Right lobe of liver (tissue), 6 donors: ENCODE measurements around the gene LITAF. TPM values are rescaled to one million over a fixed set of nuclear protein-coding genes. Genes with fewer than 3 reads are reported as not detected.

Experiments used
- ATAC-seq, 4 donors: fragments of 200-7000 bp; cut with Tn5 transposase; one replicate each; pipeline ENCODE4 v1.9.1; 2020; ENCODE audit warnings: mild to moderate bottlenecking in 4 of 4, moderate library complexity in 4 of 4
- DNase-seq, 3 donors: peaks; one replicate each; pipeline ENCODE4 v3.0.0-alpha.2; 2020
- H3K27ac ChIP-seq, 3 donors: fragments of 200-600 bp; one replicate each; pipeline ENCODE4 v1.8.0; 2022
- H3K27me3 ChIP-seq, 2 donors: fragments of 200-600 bp; one replicate each; pipeline ENCODE4 v1.8.0; 2022
- H3K36me3 ChIP-seq, 4 donors: fragments of 200-600 bp; sonication (generic) in 1 of 4; one replicate each; pipeline versions ENCODE4 v1.5.1 to v1.8.0; 2017 to 2022; ENCODE audit warnings: control low read depth in 1 of 4
- H3K4me1 ChIP-seq, 4 donors: fragments of 200-600 bp; sonication (generic) in 1 of 4; one replicate each; pipeline versions ENCODE4 v1.5.1 to v1.8.0; 2017 to 2022; ENCODE audit warnings: control low read depth in 1 of 4
- H3K4me3 ChIP-seq, 3 donors: fragments of 200-600 bp; one replicate each; pipeline ENCODE4 v1.8.0; 2022
- H3K9me3 ChIP-seq, 4 donors: fragments of 200-600 bp; sonication (generic) in 1 of 4; one replicate each; pipeline versions ENCODE4 v1.5.1 to v1.8.0; 2017 to 2022; ENCODE audit warnings: control low read depth in 1 of 4
- CTCF ChIP-seq, 4 donors: fragments of 200-600 bp in 3 of 4; fragments of 450-650 bp in 1 of 4; IDR thresholded peaks; one replicate each; pipeline versions ENCODE4 v1.5.1 to v1.8.0; 2016 to 2022; ENCODE audit warnings: antibody characterized with exemption in 4 of 4, mild to moderate bottlenecking in 2 of 4
- POLR2A ChIP-seq: fragments of 450-650 bp; IDR thresholded peaks from one replicate; pipeline ENCODE4 v1.6.1; 2017; ENCODE audit warnings: antibody characterized with exemption, mild to moderate bottlenecking
- WGBS: methylation state at CpG from one replicate; pipeline ENCODE4 v1.1.6; 2018; ENCODE audit warnings: low coverage, low lambda C conversion rate; ENCODE audit not compliant: insufficient coverage; ENCODE audit errors: missing lambda C conversion rate; 5-methylcytosine and 5-hydroxymethylcytosine counted together
- intact Hi-C, 2 donors: fragments of 100-400 bp; cut with DNase I; formaldehyde crosslinking; loops; one replicate each; pipeline versions ENCODE4 v1.11.2 to v1.14.1; 2022
- total RNA-seq, 6 experiments: library from RNA; depleted of rRNA in 2 of 6; stranded (reverse); fragments of >200 nt in 2 of 6; fragmentation: NEBNext Ultra II Directional in 3 of 6; extraction: Animal tissue kit (Norgen Biotek cat#: 25700) in 3 of 6; gene quantifications; one replicate each; pipeline versions ENCODE4 v1.1.0 to v1.2.4, GENCODE V29; 2016 to 2023
- donor health status: DM: no; HTN: yes; CAD: no.
- donor health status: DM: no; HTN: no; CAD: no.
- donor health status: DM: no; HTN: no; CAD: no.
- donor health status: DM: no; HTN: yes; CAD: no.
- donor health status: DM: no; HTN: yes; CAD: no.

LITAF gene
- total RNA-seq, 6 experiments from 2014 or later = 43.7 to 148 (median 59.1) TPM

GRCh38 chr16:11551842-11552241 is 34.9 kb downstream of the LITAF start:
- no peaks in the 10 kb centered on the region for H3K9me3 ChIP-seq
- ATAC-seq (no peak), DNase-seq (peak in 1 of 3 donors; percentile 28)
- peak overlapping the region; percentile 27 to 97 (median 45) for H3K27ac ChIP-seq
- H3K36me3 ChIP-seq = peaks cover 7 to 28% (median 14%) of the 10 kb centered on the region in 4 donors
- no peaks in the 10 kb centered on the region for H3K27me3 ChIP-seq
- intact Hi-C loops = no loop called here
- 64% methylated on average over 3 of the region's 3 CpGs for WGBS
- peaks cover 0 to 30% (median 8%) of the 10 kb centered on the region in 4 donors for H3K4me1 ChIP-seq
- no peak overlapping the region for H3K4me3 ChIP-seq
- TF ChIP-seq POLR2A (no peak), CTCF (IDR thresholded peaks at IDR 0.05) (no peak)

- peak; percentile 27 to 64 (median 42) for ATAC-seq
- intact Hi-C loops = no loop called here
Observed at GRCh38 chr16:11550791-11551498, 35.8 kb downstream of the LITAF start.

GRCh38 chr16:11547118-11547916 is 39.4 kb downstream of the LITAF start:
- H3K9me3 ChIP-seq = no peaks in the 10 kb centered on the region
- peaks cover 7 to 21% (median 8%) of the 10 kb centered on the region in 4 donors for H3K36me3 ChIP-seq
- no peak overlapping the region for H3K27ac ChIP-seq
- intact Hi-C loops = no loop called here
- 92% methylated on average over 13 of the region's 13 CpGs for WGBS
- DNase-seq (no peak), ATAC-seq (no peak)
- TF ChIP-seq POLR2A (no peak), CTCF (IDR thresholded peaks at IDR 0.05) (no peak)
- H3K4me1 ChIP-seq = peaks cover 0 to 12% (median 4%) of the 10 kb centered on the region in 4 donors
- no peak overlapping the region for H3K4me3 ChIP-seq
- H3K27me3 ChIP-seq = no peaks in the 10 kb centered on the region

More at GRCh38 chr16:11550791-11551498, 35.8 kb downstream of the LITAF start:
- Histone ChIP-seq H3K4me3 (no peak overlapping the region), H3K27me3 (no peaks in the 10 kb centered on the region), H3K4me1 (peaks cover 0 to 30% (median 8%) of the 10 kb centered on the region in 4 donors), H3K36me3 (peaks cover 7 to 24% (median 12%) of the 10 kb centered on the region in 4 donors), H3K9me3 (no peaks in the 10 kb centered on the region), H3K27ac (peak overlapping the region; percentile 27 to 97 (median 45))
- DNase-seq = peak in 2 of 3 donors; percentile 59 to 60
- WGBS = 57% methylated on average over 13 of the region's 13 CpGs
- TF ChIP-seq POLR2A (no peak), CTCF (IDR thresholded peaks at IDR 0.05) (no peak)

GRCh38 chr16:11546608-11547061 is 40.1 kb downstream of the LITAF start:
- H3K27ac ChIP-seq = no peak overlapping the region
- ATAC-seq (no peak), DNase-seq (no peak)
- H3K4me1 ChIP-seq = peaks cover 0 to 12% (median 3%) of the 10 kb centered on the region in 4 donors
- intact Hi-C loops = no loop called here
- WGBS = 58% methylated on average over 5 of the region's 5 CpGs
- TF ChIP-seq POLR2A (no peak), CTCF (IDR thresholded peaks at IDR 0.05) (no peak)
- no peaks in the 10 kb centered on the region for H3K9me3 ChIP-seq
- H3K36me3 ChIP-seq = peaks cover 7 to 21% (median 8%) of the 10 kb centered on the region in 4 donors
- H3K4me3 ChIP-seq = no peak overlapping the region
- H3K27me3 ChIP-seq = no peaks in the 10 kb centered on the region
